Measurements from ENCODE around the gene NDUFAB1. TPM values are rescaled to one million over a fixed set of nuclear protein-coding genes. Genes with fewer than 3 reads are reported as not detected.
"Not testable (repeated sequence)": the region's sequence is repeated elsewhere in the genome, so short reads cannot be mapped to it uniquely, and the experiment has no call there.

The NDUFAB1 gene
- total RNA-seq, 1 experiment from 2014 or later, result 254 TPM

DNA sequence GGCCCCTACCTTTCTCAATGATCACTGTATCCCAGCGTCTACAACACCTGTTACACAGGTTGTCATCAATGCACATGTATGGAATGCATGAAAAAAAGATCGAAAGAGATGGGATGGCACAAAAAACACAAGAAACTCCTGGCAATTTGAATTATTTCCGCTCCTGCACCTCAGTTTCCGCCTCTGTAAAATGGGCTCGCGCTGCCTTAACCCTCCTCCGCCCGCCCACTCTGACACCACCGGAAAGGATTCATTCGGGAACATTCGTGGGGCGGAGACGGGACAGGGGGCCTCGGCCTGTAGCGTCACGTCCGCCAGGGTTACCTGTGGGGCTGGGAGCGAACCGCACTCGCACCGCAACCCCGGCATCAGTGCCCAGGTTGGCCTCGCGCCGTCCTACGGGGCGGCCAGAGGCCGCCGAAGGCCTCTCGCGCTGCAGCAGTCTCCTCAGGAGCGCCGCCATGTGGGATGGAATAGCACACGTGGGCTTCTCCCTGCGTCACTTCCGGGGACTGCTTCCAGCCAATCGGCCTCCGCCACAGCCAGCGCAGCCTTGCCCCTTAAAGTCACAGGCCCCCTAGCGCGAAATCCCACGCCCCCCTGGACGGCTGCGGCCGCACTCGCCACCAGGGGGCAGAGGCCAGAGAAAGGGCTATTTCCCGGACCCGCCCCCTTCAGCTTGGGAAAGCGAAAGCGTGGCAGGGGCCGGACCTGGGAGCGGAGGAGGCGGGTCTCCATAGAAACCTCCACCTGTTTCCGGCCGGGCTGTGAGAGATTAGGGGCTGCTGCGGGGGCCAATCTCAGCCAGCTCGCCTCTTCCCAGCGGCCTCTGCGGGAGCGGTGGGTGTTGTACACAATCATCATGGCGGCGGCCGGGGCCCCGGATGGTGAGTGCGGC, 39.0 kb downstream of the NDUFAB1 start, which contains the start of the genes EARS2 and UBFD1:
EARS2 (minus strand) TSS at position 470 of the 898 bp plus-strand sequence; CDS start at position 463, 7 bp downstream.
UBFD1 (plus strand) TSS at position 847 of the 898 bp plus-strand sequence; CDS start at position 863, 16 bp downstream.
- DNase-seq (ENCODE audit: low spot score), result peak; percentile 99

DNA sequence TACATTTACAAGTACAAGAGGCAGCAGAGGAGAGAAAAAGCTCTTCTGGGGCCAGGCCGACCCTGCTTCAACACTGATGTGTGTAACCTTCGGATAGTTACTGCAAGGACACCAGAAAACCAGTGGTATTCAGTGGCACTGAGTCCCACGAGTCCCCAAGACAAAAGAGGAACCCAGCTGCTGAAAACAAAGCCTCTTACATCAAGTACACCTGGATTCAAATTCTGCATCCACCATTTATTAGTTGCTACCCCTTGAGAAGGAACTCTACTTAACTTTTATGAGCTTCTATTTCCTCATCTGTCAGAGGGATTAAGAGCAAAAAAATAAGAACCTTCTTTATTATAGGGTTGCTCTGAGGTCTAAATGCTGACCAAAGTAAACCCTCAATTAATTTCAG, 41.6 kb downstream of the NDUFAB1 start:
- DNase-seq (ENCODE audit: low spot score), result no peak

DNA sequence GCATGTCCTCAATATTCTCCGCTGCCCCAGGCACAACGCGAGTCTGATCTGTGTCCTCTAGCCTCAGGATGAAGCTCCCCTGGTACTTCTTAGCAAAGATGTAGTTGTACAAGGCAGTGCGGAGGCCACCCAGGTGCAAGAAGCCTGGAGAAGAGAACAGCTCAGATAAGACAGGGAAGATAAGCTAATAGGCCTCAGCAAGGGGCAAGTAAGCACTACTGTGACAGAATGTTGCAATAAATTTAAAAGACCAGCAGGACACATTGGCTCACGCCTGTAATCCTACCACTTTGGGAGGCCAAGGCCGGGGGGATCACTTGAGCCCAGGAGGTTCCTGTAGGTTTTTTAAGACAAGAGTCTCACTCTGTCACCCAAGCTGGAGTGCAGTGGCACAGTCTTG, 44.0 kb downstream of the NDUFAB1 start:
- no peak for DNase-seq (ENCODE audit: low spot score)

DNA sequence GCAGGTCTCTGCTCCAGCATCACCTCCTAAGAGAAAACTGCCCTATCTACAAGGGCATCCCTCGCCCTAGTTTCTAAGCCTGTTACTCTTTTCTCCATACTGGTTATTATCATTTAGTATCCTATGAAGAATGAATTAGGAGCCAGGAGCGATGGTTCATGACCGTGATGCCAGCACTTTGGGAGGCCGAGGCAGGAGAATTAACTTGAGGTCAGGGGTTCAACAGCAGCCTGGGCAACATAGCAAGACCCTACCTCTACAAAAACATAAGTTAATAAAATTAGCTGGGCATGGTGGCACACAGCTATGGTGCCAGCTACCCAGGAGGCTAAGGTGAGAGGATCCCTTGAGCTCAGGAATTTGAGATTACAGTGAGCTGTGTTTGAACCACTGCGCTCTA, 46.2 kb downstream of the NDUFAB1 start:
- no peak for DNase-seq (ENCODE audit: low spot score)

DNA sequence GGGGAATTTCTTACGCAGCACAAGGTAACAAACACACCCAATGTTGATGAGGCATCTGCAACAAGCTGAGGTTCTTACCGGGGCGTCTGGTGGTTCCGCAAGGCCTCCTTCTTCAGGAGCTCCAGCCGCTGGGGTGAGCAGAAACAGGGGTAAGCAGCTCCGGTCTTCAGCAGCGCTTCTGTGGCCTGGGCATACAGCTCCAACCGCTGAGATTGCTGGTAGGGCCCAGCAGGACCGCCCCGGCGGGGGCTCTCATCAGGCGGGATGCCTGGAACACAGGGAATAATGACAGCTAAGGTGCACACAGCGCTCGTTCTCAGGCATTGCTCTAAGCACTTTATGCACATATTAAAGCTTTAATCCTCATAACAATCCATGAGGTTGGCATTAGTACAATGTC, 51.7 kb downstream of the NDUFAB1 start:
- no peak for DNase-seq (ENCODE audit: low spot score)

DNA sequence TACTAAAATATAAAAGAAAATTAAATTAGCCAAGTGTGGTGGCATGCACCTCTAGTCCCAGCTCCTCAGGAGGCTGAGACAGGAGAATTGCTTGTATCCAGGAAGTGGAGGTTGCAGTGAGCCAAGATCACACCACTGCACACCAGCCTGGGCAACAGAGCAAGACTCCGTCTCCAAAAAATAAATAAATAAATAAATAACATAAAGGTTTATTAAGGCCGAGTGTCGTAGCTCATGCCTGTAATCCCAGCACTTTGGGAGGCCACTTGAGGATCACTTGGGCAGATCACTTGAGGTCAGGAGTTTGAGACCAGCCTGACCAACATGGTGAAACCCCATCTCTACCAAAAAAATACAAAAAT, 55.3 kb downstream of the NDUFAB1 start:
- DNase-seq (ENCODE audit: low spot score), result not testable (repeated sequence)

DNA sequence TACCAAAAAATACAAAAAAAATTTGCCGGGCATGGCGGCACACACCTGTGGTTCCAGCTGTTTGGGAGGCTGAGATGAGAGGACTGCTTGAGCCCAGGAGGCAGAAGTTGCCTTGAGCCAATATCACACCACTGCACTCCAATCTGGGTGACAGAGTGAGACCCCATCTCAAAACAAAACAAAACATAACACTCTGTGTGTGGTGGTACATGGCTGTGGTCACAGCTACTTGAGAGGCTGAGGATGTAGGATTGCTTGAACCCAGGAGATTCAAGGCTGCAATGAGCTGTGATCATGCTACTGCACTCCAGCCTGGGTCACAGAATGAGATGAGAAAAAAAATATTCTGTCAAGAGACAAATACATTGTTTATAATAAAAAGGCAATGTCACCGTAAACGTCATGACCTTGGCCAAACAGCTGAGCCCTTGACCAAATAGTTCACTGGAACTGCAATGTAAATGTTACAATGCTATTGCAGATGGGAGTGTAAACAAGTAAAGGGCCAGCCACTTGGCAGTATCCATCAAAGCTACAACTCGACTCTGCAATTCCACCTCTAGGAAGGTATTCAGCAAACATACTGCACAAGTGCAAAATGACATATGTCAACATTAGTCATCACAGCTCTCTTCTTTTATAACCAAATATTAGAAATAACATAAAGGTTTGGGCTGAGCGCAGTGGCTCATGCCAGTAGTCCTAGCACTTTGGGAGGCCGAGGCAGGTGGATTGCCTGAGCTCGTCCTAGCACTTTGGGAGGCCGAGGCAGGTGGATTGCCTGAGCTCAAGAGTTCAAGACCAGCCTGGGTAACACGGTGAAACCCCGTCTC, 55.9 kb downstream of the NDUFAB1 start:
- no peak for DNase-seq (ENCODE audit: low spot score)

DNA sequence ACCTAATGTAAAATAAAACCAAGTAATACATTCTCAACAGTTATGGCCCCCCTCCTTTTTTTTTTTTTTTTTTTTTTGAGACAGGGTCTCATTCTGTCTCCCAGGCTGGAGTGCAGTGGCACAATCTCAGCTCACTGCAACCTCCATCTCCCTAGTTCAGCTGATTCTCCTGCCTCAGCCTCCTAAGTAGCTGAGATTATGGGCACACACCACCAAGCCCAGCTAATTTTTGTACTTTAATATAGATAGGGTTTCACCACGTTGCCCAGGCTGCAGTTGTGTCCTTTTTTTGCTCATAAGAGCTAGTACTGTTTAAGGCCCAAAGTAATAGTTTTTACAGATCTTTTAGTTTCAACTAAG, 57.2 kb downstream of the NDUFAB1 start:
- DNase-seq (ENCODE audit: low spot score), result no peak

DNA sequence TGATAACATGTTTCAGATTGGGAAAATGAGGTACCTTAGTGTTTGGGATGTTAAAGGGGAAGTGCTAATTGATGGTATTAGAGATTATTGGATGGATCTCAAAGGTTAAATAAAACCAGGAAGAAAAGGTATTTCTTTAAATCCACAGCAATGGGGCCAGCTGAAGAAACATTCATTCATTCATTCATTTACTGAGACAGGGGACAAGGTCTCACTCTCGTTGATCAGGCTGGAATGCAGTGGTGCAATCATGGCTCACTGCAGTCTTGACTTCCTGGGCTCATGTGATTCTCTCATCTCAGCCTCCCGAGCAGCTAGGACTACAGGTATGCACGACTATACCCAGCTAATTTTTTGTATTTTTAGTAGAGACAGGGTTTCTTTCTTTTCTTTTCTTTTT, 58.7 kb downstream of the NDUFAB1 start:
- no peak for DNase-seq (ENCODE audit: low spot score)

DNA sequence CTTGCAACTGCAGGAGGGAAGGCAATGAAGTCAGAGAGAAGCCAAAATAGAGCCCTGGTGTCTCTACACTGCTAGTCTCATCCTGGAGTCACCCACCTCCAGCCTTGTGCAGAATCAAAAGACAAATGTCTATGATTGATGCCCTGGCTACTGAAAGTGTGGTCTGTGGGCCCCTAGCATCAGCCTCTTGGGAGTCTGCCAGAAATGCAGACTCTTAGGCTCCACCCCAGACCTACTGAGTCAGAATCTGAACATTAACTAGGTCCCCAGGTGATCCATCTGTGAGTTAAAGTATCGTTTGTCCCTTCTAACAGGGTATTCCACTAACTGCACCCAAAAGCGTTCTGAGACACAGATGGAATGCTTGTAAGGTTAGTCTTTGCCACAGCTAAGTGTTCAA, 60.2 kb downstream of the NDUFAB1 start:
- no peak for DNase-seq (ENCODE audit: low spot score)

DNA sequence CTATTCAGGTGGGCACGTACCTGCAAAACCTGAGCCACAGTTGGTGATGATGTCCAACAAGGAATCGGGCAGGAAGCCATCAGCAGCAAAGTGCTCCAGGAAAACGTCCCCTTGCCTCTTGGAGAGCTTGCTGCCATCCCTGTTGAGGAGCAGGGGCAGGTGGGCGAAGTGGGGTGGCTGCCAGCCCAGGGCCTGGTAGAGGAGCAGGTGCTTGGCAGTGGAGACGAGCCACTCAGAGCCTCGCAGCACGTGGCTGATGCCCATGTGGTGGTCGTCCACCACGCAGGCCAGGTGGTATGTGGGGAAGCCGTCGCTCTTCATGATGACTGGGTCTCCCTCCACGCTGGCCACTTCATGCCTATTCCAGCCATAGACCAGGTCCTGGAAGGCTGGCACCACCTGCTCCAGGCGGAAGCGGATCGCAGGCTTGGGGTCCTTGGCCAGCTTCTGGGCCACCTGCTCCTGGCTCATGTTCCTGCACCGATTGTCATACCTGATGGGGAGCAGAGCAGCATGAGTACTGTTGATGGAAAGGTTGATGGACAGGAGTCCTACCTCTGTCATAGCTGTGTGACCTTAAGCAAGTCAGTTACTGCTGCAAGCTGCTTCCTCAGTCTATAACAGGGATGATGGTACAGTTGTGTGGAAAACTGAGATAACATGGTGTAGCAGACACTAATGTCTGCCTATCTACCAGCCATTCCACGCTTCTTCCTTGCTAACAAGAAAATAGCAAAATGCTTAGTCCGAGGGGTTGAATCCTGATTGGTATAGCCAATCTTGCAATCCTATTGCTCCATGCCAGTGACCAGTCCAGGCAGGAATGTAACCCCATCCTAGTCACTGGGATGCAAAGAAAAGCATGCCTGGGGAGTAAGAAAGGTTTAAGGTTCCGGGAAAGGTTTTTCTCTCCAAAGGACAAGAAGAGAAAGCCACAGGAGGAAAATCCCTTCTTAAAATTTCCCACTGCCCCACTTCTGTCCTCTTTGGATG, 61.0 kb downstream of the NDUFAB1 start:
- DNase-seq (ENCODE audit: low spot score), result no peak

DNA sequence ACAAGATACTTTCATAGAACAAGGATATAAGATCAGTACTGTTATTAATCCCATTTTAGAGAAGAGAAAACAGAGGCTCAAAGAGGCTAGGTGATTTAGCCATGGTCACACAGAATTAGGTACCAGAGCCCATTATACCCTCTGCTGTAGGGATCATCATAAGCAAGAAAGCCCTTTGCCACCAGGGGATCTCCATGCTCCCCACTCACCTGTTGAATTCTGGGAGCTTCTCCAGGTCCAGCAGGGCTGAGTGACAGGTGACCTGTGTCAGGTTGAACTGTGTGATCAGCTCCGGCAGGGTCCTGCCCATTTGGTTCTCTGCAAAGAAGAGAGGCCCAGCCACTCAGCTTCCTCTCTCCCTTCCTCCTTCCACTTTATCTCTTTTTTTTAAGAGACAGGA, 63.7 kb downstream of the NDUFAB1 start:
- no peak for DNase-seq (ENCODE audit: low spot score)

Other genes starting within 250 kb of the NDUFAB1 start
- 14.5 and 21.0 TPM in 2 replicates for gene COG7, start 143.1 kb downstream of the NDUFAB1 start, total RNA-seq (2014; rRNA removed; shearing (Covaris generic))
- 19.9 and 37.4 TPM in 2 replicates for gene GGA2, start 85.8 kb downstream of the NDUFAB1 start, total RNA-seq (2014; rRNA removed; shearing (Covaris generic))
- 30.8 and 33.1 TPM in 2 replicates for gene EARS2, start 39.0 kb downstream of the NDUFAB1 start, total RNA-seq (2014; rRNA removed; shearing (Covaris generic))
- gene UBFD1, start 38.6 kb downstream of the NDUFAB1 start, total RNA-seq (2014; rRNA removed; shearing (Covaris generic)), result 153 and 157 TPM in 2 replicates
- gene PALB2, start 45.0 kb upstream of the NDUFAB1 start, total RNA-seq (2014; rRNA removed; shearing (Covaris generic)), result 15.0 and 20.1 TPM in 2 replicates
- gene DCTN5, start 45.1 kb upstream of the NDUFAB1 start, total RNA-seq (2014; rRNA removed; shearing (Covaris generic)), result 51.3 and 82.6 TPM in 2 replicates
- gene PLK1, start 82.6 kb upstream of the NDUFAB1 start, total RNA-seq (2014; rRNA removed; shearing (Covaris generic)), result 56.0 and 62.7 TPM in 2 replicates
- not detected in 2 replicates for gene ERN2, start 116.9 kb upstream of the NDUFAB1 start, total RNA-seq (2014; rRNA removed; shearing (Covaris generic))
- not detected in 2 replicates for gene CHP2, start 158.7 kb upstream of the NDUFAB1 start, total RNA-seq (2014; rRNA removed; shearing (Covaris generic))
- gene PRKCB, start 239.7 kb upstream of the NDUFAB1 start, total RNA-seq (2014; rRNA removed; shearing (Covaris generic)), result not detected in 2 replicates